CD4-positive, alpha-beta T cell treated with Interferon gamma for 1 hour (primary cell): ENCODE measurements around the gene WASF3.
"Not testable (repeated sequence)": the region's sequence is repeated elsewhere in the genome, so short reads cannot be mapped to it uniquely, and the experiment has no call there.

ENCODE experiments used
- DNase-seq: peaks from one replicate; pipeline ENCODE4 v3.0.0-alpha.2; 2020

The WASF3 gene

GRCh38 chr13:26721251-26722121, 164.0 kb downstream of the WASF3 start:
- peak; percentile 13 for DNase-seq

DNA sequence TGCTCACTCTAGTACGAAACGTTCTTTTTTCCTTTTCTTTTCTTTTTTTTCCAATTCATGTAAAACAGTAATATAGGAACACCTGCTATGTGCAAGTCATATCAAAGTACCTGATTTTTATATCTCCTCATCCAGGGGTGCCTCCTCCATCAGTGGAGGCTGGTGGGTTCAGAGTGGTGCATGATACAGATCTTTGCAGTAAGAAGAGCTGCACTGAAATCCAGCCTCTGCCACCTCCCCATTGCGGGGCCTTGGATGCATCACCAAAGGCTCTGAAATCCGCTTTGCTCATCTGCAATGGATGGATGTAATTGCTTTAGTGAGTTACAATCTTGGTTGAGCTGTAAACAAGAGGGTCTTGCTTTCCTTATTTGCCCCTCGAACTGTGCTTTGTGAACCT, 164.8 kb downstream of the WASF3 start:
- DNase-seq: no peak

- not testable (repeated sequence) for DNase-seq
Observed at GRCh38 chr13:26723620-26724019, 166.1 kb downstream of the WASF3 start.

DNA sequence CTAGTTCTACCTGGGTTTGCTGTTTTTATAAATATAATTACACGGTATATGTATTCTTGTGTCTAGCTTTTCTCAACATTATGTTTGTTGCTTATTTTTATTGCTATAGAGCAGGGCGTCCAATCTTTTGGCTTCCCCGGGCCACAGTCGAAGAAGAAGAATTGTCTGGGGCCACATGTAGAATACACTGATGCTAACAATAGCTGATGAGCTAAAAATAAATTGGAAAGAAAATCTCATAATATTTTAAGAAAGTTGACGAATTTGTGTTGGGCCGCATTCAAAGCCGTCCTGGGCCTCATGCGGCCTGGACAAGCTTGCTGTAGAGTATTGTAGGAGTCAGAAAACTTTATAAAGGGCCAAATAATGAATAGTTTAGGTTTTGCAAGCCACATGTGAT, 169.2 kb downstream of the WASF3 start:
- DNase-seq: no peak

- DNase-seq: no peak
Observed at GRCh38 chr13:26727122-26727521, 169.6 kb downstream of the WASF3 start.

- no peak for DNase-seq
Observed at GRCh38 chr13:26727633-26728032, 170.2 kb downstream of the WASF3 start.

GRCh38 chr13:26735677-26736076, 178.2 kb downstream of the WASF3 start:
- no peak for DNase-seq
